Liver (tissue), 9 donors: ENCODE measurements around the gene SAPCD2. TPM values are rescaled to one million over a fixed set of nuclear protein-coding genes. Genes with fewer than 3 reads are reported as not detected.
A peak's percentile ranks its signal among the peaks of the same experiment; 100 is the strongest.

Source experiments
- DNase-seq: peaks from one replicate; pipeline ENCODE4 v3.0.0-alpha.2; 2017; ENCODE audit warnings: low spot score
- H3K27ac ChIP-seq, 2 donors: one replicate each; pipeline ENCODE4 v1.7.0; 2013; ENCODE audit warnings: inconsistent platforms in 2 of 2, low read length in 2 of 2, control low read depth in 1 of 2, low read depth in 1 of 2, mild to moderate bottlenecking in 1 of 2
- H3K27me3 ChIP-seq, 4 donors: one replicate each; pipeline versions ENCODE4 v1.6.1 to v1.7.0; 2013; ENCODE audit warnings: low read length in 3 of 4, inconsistent platforms in 1 of 4, mild to moderate bottlenecking in 1 of 4, moderate library complexity in 1 of 4; ENCODE audit not compliant: control insufficient read depth in 4 of 4, insufficient read depth in 4 of 4
- H3K36me3 ChIP-seq, 4 donors: one replicate each; pipeline versions ENCODE4 v1.6.1 to v1.7.0; 2013; ENCODE audit warnings: low read length in 3 of 4, mild to moderate bottlenecking in 3 of 4, low read depth in 1 of 4, moderate library complexity in 1 of 4; ENCODE audit not compliant: control insufficient read depth in 4 of 4, insufficient read depth in 3 of 4
- H3K4me1 ChIP-seq, 4 donors: one replicate each; pipeline versions ENCODE4 v1.6.1 to v1.7.0; 2013; ENCODE audit warnings: low read length in 3 of 4, mild to moderate bottlenecking in 3 of 4, moderate library complexity in 1 of 4; ENCODE audit not compliant: control insufficient read depth in 4 of 4, insufficient read depth in 4 of 4
- H3K4me3 ChIP-seq, 3 donors: one replicate each; pipeline versions ENCODE4 v1.6.1 to v1.7.0; 2013; ENCODE audit warnings: low read length in 3 of 3, control low read depth in 1 of 3, low read depth in 1 of 3, mild to moderate bottlenecking in 1 of 3
- H3K9ac ChIP-seq, 2 donors: one replicate each; pipeline ENCODE4 v1.7.0; 2013; ENCODE audit warnings: low read length in 2 of 2, mild to moderate bottlenecking in 2 of 2, moderate library complexity in 2 of 2, control low read depth in 1 of 2, low read depth in 1 of 2
- H3K9me3 ChIP-seq, 4 donors: one replicate each; pipeline versions ENCODE4 v1.6.1 to v1.7.0; 2013; ENCODE audit warnings: low read length in 3 of 4; ENCODE audit not compliant: control insufficient read depth in 4 of 4
- EGR1 ChIP-seq, 2 donors: IDR thresholded peaks; 2 replicates each; pipeline ENCODE4 v1.6.1; 2016 to 2018; ENCODE audit warnings: antibody characterized with exemption in 2 of 2, low read depth in 2 of 2
- FOXA2 ChIP-seq: IDR thresholded peaks from 2 replicates; pipeline ENCODE4 v1.6.1; 2016; ENCODE audit warnings: antibody characterized with exemption
- HNF4A ChIP-seq, 2 donors: conservative IDR thresholded peaks; 2 replicates each; pipeline ENCODE4 v1.6.1; 2016; ENCODE audit warnings: antibody characterized with exemption in 2 of 2, mild to moderate bottlenecking in 2 of 2
- HNF4G ChIP-seq: IDR thresholded peaks from 2 replicates; pipeline ENCODE4 v1.6.1; 2016; ENCODE audit warnings: antibody characterized with exemption
- JUND ChIP-seq, 2 donors: IDR thresholded peaks; 2 replicates each; pipeline ENCODE4 v1.6.1; 2016; ENCODE audit warnings: antibody characterized with exemption in 2 of 2
- NR2F2 ChIP-seq: IDR thresholded peaks from 2 replicates; pipeline ENCODE4 v1.6.1; 2016; ENCODE audit warnings: antibody characterized with exemption
- RAD21 ChIP-seq, 2 donors: IDR thresholded peaks; 2 replicates each; pipeline ENCODE4 v1.6.1; 2016; ENCODE audit warnings: antibody characterized with exemption in 2 of 2, mild to moderate bottlenecking in 2 of 2
- RXRA ChIP-seq, 2 donors: IDR thresholded peaks; 2 replicates each; pipeline ENCODE4 v1.6.1; 2017 to 2018; ENCODE audit warnings: antibody characterized with exemption in 2 of 2, mild to moderate bottlenecking in 1 of 2
- TAF1 ChIP-seq: conservative IDR thresholded peaks from 2 replicates; pipeline ENCODE4 v1.6.1; 2016; ENCODE audit warnings: antibody characterized with exemption, mild to moderate bottlenecking
- YY1 ChIP-seq: IDR thresholded peaks from 2 replicates; pipeline ENCODE4 v1.6.1; 2016; ENCODE audit warnings: antibody characterized with exemption, mild to moderate bottlenecking
- WGBS: extraction: QIAGEN DNeasy Blood & Tissue Kit; methylation state at CpG from one replicate; pipeline ENCODE4 v1.1.7; 2013; 5-methylcytosine and 5-hydroxymethylcytosine counted together
- polyA plus RNA-seq, 2 donors: library from polyadenylated mRNA; stranded (reverse) in 1 of 2; unstranded in 1 of 2; fragments of 200-250 nt in 1 of 2; fragments of >200 nt in 1 of 2; fragmentation: Nextera tagmentation in 1 of 2; extraction: Ambion mirVana in 1 of 2; gene quantifications; one replicate each; pipeline versions ENCODE4 v1.2.1 to v1.2.3, GENCODE V29; 2013 to 2015
- total RNA-seq, 2 donors: library from RNA; depleted of rRNA; stranded (reverse); fragments of >200 nt; gene quantifications; one replicate each; pipeline ENCODE4 v1.2.3, GENCODE V29; 2014
- TF ChIP-seq, protein P1 (sequence below): IDR thresholded peaks from 2 replicates; pipeline ENCODE4 v1.6.1; 2016; ENCODE audit warnings: antibody characterized with exemption, mild to moderate bottlenecking
- TF ChIP-seq, protein P2 (sequence below): IDR thresholded peaks from 2 replicates; pipeline ENCODE4 v1.6.1; 2016; ENCODE audit warnings: antibody characterized with exemption
- TF ChIP-seq, protein P3 (sequence below): IDR thresholded peaks from 2 replicates; pipeline ENCODE4 v1.6.1; 2016; ENCODE audit warnings: antibody characterized with exemption
- donor health status: healthy.
- donor health status: healthy.
- donor health status: healthy.
- donor health status: healthy.
- donor health status: healthy.

The SAPCD2 gene
- total and polyA plus RNA-seq, 4 donors, result 0.06 to 1.8 (median 0.23) TPM

DNA sequence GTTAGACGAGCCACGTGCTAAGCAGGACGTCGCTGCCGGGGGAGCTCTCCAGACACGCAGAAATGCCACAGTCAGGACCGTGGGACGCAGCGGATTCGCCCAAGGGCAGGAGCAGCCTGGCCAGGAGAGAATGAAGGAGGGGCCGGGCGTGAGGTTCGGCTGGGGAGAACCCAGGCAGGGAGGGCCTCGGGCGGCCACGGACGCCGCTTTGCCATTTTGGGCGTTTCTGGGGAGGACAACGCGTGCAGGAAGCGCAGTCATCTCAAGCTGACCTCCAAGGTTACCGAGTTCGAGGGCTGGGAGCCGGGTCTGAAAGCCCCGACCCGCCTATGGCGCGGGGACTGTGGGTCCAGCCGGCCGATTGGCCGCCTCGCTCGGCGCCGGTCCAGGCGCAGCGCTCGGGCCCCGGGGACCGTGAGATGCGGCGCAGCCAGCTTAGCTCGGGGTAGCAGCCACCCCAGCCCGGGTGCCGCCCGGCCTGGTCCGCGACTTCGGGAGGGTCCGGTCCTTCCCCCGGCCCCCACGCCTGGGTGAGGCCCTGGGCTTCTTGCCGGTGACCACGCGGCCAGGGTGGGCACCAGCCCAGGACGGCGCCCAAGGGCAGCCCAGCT, 15.7 kb upstream of the SAPCD2 start:
- DNase-seq, result peak; percentile 52
- 6% methylated on average over 58 of the region's 58 CpGs for WGBS

DNA sequence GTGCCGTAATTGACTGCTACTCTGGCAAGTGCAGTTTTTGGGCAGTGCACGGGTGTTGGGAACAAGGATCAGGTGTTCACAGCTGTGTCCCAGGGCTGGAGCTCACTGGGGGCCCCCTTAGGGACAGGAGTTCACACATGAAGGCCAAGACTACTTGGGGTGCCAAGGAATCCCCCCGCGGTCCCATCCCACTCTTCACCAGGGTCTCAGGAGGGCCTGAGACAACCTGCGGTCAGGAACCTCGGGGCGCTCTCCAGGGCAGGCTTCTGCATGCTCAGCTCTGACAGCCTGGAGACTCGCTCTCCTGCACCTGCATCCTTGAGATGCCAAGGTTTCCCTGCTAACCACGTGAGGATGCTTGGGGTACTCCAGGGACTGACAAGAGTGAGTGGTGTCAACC, 14.2 kb upstream of the SAPCD2 start:
- peaks cover 5 to 20% (median 11%) of the 10 kb centered on the region in 4 donors for H3K4me1 ChIP-seq
- no peak for DNase-seq
- 83% methylated on average over 9 of the region's 9 CpGs for WGBS

More for the DNA sequence above, 15.7 kb upstream of the SAPCD2 start:
- Histone ChIP-seq H3K4me1 (peaks cover 5 to 20% (median 11%) of the 10 kb centered on the region in 4 donors), H3K9ac (peak overlapping the region in 1 of 2 donors; percentile 71), H3K9me3 (no peaks in the 10 kb centered on the region), H3K4me3 (peak overlapping the region; percentile 51 to 81 (median 74)), H3K27ac (peak overlapping the region; percentile 75 to 78), H3K36me3 (peaks cover 0 to 10% (median 3%) of the 10 kb centered on the region in 4 donors), H3K27me3 (no peaks in the 10 kb centered on the region)
- TF ChIP-seq HNF4G (no peak), YY1 (no peak), JUND (IDR thresholded peaks at IDR 0.05) (no peak), RAD21 (IDR thresholded peaks at IDR 0.05) (no peak), TAF1 (no peak), EGR1 (IDR thresholded peaks at IDR 0.05; ENCODE audit: low read depth in 2 of 2) (no peak), RXRA (IDR thresholded peaks at IDR 0.05) (no peak)
- TF ChIP-seq, protein P1, sequence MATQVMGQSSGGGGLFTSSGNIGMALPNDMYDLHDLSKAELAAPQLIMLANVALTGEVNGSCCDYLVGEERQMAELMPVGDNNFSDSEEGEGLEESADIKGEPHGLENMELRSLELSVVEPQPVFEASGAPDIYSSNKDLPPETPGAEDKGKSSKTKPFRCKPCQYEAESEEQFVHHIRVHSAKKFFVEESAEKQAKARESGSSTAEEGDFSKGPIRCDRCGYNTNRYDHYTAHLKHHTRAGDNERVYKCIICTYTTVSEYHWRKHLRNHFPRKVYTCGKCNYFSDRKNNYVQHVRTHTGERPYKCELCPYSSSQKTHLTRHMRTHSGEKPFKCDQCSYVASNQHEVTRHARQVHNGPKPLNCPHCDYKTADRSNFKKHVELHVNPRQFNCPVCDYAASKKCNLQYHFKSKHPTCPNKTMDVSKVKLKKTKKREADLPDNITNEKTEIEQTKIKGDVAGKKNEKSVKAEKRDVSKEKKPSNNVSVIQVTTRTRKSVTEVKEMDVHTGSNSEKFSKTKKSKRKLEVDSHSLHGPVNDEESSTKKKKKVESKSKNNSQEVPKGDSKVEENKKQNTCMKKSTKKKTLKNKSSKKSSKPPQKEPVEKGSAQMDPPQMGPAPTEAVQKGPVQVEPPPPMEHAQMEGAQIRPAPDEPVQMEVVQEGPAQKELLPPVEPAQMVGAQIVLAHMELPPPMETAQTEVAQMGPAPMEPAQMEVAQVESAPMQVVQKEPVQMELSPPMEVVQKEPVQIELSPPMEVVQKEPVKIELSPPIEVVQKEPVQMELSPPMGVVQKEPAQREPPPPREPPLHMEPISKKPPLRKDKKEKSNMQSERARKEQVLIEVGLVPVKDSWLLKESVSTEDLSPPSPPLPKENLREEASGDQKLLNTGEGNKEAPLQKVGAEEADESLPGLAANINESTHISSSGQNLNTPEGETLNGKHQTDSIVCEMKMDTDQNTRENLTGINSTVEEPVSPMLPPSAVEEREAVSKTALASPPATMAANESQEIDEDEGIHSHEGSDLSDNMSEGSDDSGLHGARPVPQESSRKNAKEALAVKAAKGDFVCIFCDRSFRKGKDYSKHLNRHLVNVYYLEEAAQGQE, result no peak
- TF ChIP-seq, protein P2, sequence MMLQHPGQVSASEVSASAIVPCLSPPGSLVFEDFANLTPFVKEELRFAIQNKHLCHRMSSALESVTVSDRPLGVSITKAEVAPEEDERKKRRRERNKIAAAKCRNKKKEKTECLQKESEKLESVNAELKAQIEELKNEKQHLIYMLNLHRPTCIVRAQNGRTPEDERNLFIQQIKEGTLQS, result no peak
- TF ChIP-seq, protein P3, sequence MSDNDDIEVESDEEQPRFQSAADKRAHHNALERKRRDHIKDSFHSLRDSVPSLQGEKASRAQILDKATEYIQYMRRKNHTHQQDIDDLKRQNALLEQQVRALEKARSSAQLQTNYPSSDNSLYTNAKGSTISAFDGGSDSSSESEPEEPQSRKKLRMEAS, result no peak

DNA sequence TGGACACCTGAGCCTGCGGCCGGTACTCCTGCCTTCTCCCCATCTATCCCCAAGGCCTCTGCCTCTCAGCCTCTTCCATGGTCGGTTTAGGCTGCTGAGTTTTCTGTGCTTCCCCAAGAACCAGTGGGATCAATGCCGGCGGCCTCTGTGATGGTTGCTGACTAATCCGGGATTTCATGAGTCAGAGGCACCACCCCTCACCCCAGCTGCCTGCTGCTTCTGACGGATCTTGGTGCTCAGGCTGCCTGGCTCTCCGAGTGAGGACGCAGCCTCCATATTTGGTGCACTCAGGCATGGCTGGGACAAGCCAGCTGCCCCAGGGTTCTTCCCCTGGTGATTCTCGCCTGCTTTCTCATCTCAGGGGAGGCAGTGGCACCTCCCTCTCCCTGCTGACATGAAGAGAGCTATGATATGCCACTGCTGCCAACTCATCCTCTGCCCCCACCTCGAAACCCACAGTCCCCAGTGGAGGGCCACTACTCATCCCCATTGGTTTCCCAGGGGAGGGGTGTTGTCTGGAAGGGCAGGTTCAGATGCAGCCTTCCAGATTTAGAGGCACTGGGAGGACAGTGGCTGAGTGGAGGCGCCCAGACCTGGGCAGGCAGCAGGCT, 13.1 kb upstream of the SAPCD2 start:
- DNase-seq, result no peak
- peaks cover 0 to 2% (median 0%) of the 10 kb centered on the region in 4 donors for H3K36me3 ChIP-seq
- no peak overlapping the region for H3K4me3 ChIP-seq
- peaks cover 0 to 6% (median 3%) of the 10 kb centered on the region in 4 donors for H3K27me3 ChIP-seq
- peaks cover 6 to 24% (median 13%) of the 10 kb centered on the region in 4 donors for H3K4me1 ChIP-seq
- WGBS, result 86% methylated on average over 12 of the region's 12 CpGs
- TF ChIP-seq NR2F2, result no peak
- TF ChIP-seq FOXA2, result no peak
- no peak for TF ChIP-seq JUND (IDR thresholded peaks at IDR 0.05)
- no peak for TF ChIP-seq RXRA (IDR thresholded peaks at IDR 0.05)
- TF ChIP-seq, protein P2, result no peak
- TF ChIP-seq HNF4A (conservative IDR thresholded peaks at IDR 0.05), result no peak
- TF ChIP-seq, protein P3, result no peak
- H3K9me3 ChIP-seq, result no peaks in the 10 kb centered on the region
- H3K27ac ChIP-seq, result no peak overlapping the region
- no peak overlapping the region for H3K9ac ChIP-seq

More for the DNA sequence above, 14.2 kb upstream of the SAPCD2 start:
- H3K4me3 ChIP-seq, result no peak overlapping the region
- H3K27ac ChIP-seq, result no peak overlapping the region
- no peaks in the 10 kb centered on the region for H3K9me3 ChIP-seq
- TF ChIP-seq RAD21 (IDR thresholded peaks at IDR 0.05), result no peak
- TF ChIP-seq HNF4A (conservative IDR thresholded peaks at IDR 0.05), result no peak
- TF ChIP-seq EGR1 (IDR thresholded peaks at IDR 0.05; ENCODE audit: low read depth in 2 of 2), result no peak
- TF ChIP-seq NR2F2, result no peak
- no peak overlapping the region for H3K9ac ChIP-seq
- peaks cover 0 to 6% (median under 1%) of the 10 kb centered on the region in 4 donors for H3K27me3 ChIP-seq
- H3K36me3 ChIP-seq, result no peaks in the 10 kb centered on the region
